Esophagus muscularis mucosa (tissue), 4 donors: ENCODE data around the gene MSX2. TPM values are rescaled to one million over a fixed set of nuclear protein-coding genes. Genes with fewer than 3 reads are reported as not detected.

Experiments used
- DNase-seq: peaks from one replicate; pipeline ENCODE4 v3.0.0-alpha.2; 2017; ENCODE audit errors: extremely low spot score
- H3K27ac ChIP-seq, 4 donors: fragments of 200-600 bp; sonication (generic); replicated peaks in 1 of 4; 1 replicate in 3 of 4; 2 replicates in 1 of 4; pipeline ENCODE4 v1.5.1; 2016 to 2019; ENCODE audit warnings: mild to moderate bottlenecking in 1 of 4
- H3K27me3 ChIP-seq, 4 donors: fragments of 200-600 bp; sonication (generic); one replicate each; pipeline versions ENCODE4 v1.5.1 to v1.6.0; 2016 to 2019
- H3K36me3 ChIP-seq, 4 donors: fragments of 200-600 bp; sonication (generic); one replicate each; pipeline ENCODE4 v1.5.1; 2016 to 2019
- H3K4me1 ChIP-seq, 4 donors: fragments of 200-600 bp; sonication (generic); one replicate each; pipeline ENCODE4 v1.5.1; 2016 to 2019
- H3K4me3 ChIP-seq, 4 donors: fragments of 200-600 bp; sonication (generic); 1 replicate in 2 of 4; 2 replicates in 2 of 4; pipeline ENCODE4 v1.5.1; 2016 to 2019; ENCODE audit warnings: mild to moderate bottlenecking in 4 of 4, moderate library complexity in 1 of 4
- H3K9me3 ChIP-seq, 4 donors: fragments of 200-600 bp; sonication (generic); 1 replicate in 3 of 4; 2 replicates in 1 of 4; pipeline ENCODE4 v1.5.1; 2016 to 2019
- CTCF ChIP-seq, 3 experiments: fragments of 200-600 bp in 2 of 3; fragments of 450-650 bp in 1 of 3; sonication (generic) in 2 of 3; IDR thresholded peaks; one replicate each; pipeline ENCODE4 v1.5.1; 2017 to 2019; ENCODE audit warnings: antibody characterized with exemption in 3 of 3, mild to moderate bottlenecking in 2 of 3, moderate library complexity in 1 of 3
- EP300 ChIP-seq: sonication (generic); formaldehyde crosslinking; IDR thresholded peaks from one replicate; pipeline ENCODE4 v1.6.1; 2017; ENCODE audit warnings: antibody characterized with exemption
- POLR2A ChIP-seq: fragments of 450-650 bp; IDR thresholded peaks from one replicate; pipeline ENCODE4 v1.6.1; 2017; ENCODE audit warnings: antibody characterized with exemption, moderate library complexity, mild to moderate bottlenecking, low read depth
- POLR2AphosphoS5 ChIP-seq, 2 donors: sonication (generic); formaldehyde crosslinking; IDR thresholded peaks; one replicate each; pipeline ENCODE4 v1.6.1; 2017; ENCODE audit warnings: antibody characterized with exemption in 2 of 2
- WGBS: methylation state at CpG from one replicate; pipeline ENCODE4 v1.1.5; 2018; 5-methylcytosine and 5-hydroxymethylcytosine counted together
- intact Hi-C: fragments of 100-400 bp; cut with DNase I; formaldehyde crosslinking; loops from one replicate; pipeline ENCODE4 v1.15.1; 2023
- total RNA-seq, 4 donors: library from RNA; depleted of rRNA; stranded (reverse); fragments of >200 nt; gene quantifications; one replicate each; pipeline versions ENCODE4 v1.1.0 to v1.2.1, GENCODE V29; 2016

MSX2 gene
- total RNA-seq, 4 donors from 2014 or later = 1.8 to 4.0 (median 2.2) TPM

- no peak overlapping the region for H3K4me3 ChIP-seq
- no peak for TF ChIP-seq CTCF (IDR thresholded peaks at IDR 0.05)
- TF ChIP-seq POLR2A = no peak
- no peak for TF ChIP-seq EP300
- TF ChIP-seq POLR2AphosphoS5 (IDR thresholded peaks at IDR 0.05) = no peak
- H3K27me3 ChIP-seq = peaks cover 0 to 94% (median 55%) of the 10 kb centered on the region in 4 donors
- no peak for DNase-seq
- H3K9me3 ChIP-seq = no peaks in the 10 kb centered on the region
- intact Hi-C loops = no loop called here
- 39% methylated on average over 12 of the region's 15 CpGs for WGBS
- no peak overlapping the region for H3K27ac ChIP-seq
- H3K36me3 ChIP-seq = peaks cover 0 to 8% (median 7%) of the 10 kb centered on the region in 4 donors
- peaks cover 6 to 22% (median 18%) of the 10 kb centered on the region in 4 donors for H3K4me1 ChIP-seq
Measured at GRCh38 chr5:174733091-174733690, 8.8 kb downstream of the MSX2 start.

GRCh38 chr5:174733836-174734235 lies 9.5 kb downstream of the MSX2 start:
- no peaks in the 10 kb centered on the region for H3K9me3 ChIP-seq
- no peak overlapping the region for H3K27ac ChIP-seq
- peaks cover 0 to 8% (median 7%) of the 10 kb centered on the region in 4 donors for H3K36me3 ChIP-seq
- DNase-seq = no peak
- peaks cover 0 to 100% (median 55%) of the 10 kb centered on the region in 4 donors for H3K27me3 ChIP-seq
- no peak for TF ChIP-seq POLR2AphosphoS5 (IDR thresholded peaks at IDR 0.05)
- TF ChIP-seq EP300 = no peak
- TF ChIP-seq CTCF (IDR thresholded peaks at IDR 0.05) = no peak
- TF ChIP-seq POLR2A = no peak
- peaks cover 6 to 22% (median 18%) of the 10 kb centered on the region in 4 donors for H3K4me1 ChIP-seq
- H3K4me3 ChIP-seq = no peak overlapping the region
- intact Hi-C loops = no loop called here
- WGBS = 49% methylated on average over 3 of the region's 3 CpGs

- Histone ChIP-seq H3K9me3 (no peaks in the 10 kb centered on the region), H3K36me3 (no peaks in the 10 kb centered on the region), H3K27me3 (peaks cover 0 to 92% (median 55%) of the 10 kb centered on the region in 4 donors), H3K27ac (no peak overlapping the region), H3K4me1 (peaks cover 6 to 22% (median 18%) of the 10 kb centered on the region in 4 donors), H3K4me3 (peak overlapping the region in 2 of 4 donors; percentile 20 to 22)
- TF ChIP-seq POLR2AphosphoS5 (IDR thresholded peaks at IDR 0.05) (no peak), POLR2A (no peak), EP300 (no peak), CTCF (IDR thresholded peaks at IDR 0.05) (no peak)
- 11% methylated on average over 22 of the region's 22 CpGs for WGBS
- no peak for DNase-seq
- intact Hi-C loops = loop anchor here (5.0 kb wide), 2 partner anchors 318 to 408 kb away; no protein-coding TSS in a partner anchor
Measured at GRCh38 chr5:174734571-174735497, 10.5 kb downstream of the MSX2 start.

GRCh38 chr5:174735498-174736330 lies 11.3 kb downstream of the MSX2 start:
- H3K4me3 ChIP-seq = peak overlapping the region in 2 of 4 donors; percentile 20 to 22
- no peak for TF ChIP-seq EP300
- peak; percentile 34 to 37 (median 36) for TF ChIP-seq CTCF (IDR thresholded peaks at IDR 0.05)
- WGBS = 0% methylated on average over 14 of the region's 54 CpGs
- H3K27ac ChIP-seq = no peak overlapping the region
- H3K36me3 ChIP-seq = no peaks in the 10 kb centered on the region
- peaks cover 0 to 88% (median 54%) of the 10 kb centered on the region in 4 donors for H3K27me3 ChIP-seq
- no peak for DNase-seq
- intact Hi-C loops = loop anchor here (5.0 kb wide), 2 partner anchors 318 to 408 kb away; no protein-coding TSS in a partner anchor
- peaks cover 6 to 22% (median 18%) of the 10 kb centered on the region in 4 donors for H3K4me1 ChIP-seq
- no peaks in the 10 kb centered on the region for H3K9me3 ChIP-seq
